HCT116 (cell line): Measurements from ENCODE around the gene ISCU. TPM values are rescaled to one million over a fixed set of nuclear protein-coding genes. Genes with fewer than 3 reads are reported as not detected.

ENCODE experiments used
- ATAC-seq: fragments of 200-7000 bp; cut with Tn5 transposase; 2 replicates; pipeline ENCODE4 v1.9.1; 2020; ENCODE audit warnings: mild to moderate bottlenecking, moderate library complexity
- BruUV-seq: library from RNA; stranded (reverse); fragments of 400-500 nt; replicated peaks from 2 replicates; lab custom pipeline; 2021; lab: Mats Ljungman, UMichigan
- CTCF ChIA-PET: fragments of 300-600 bp; sonication (Branson Sonifier 250); formaldehyde crosslinking; loops from one replicate; lab custom pipeline; 2021; ENCODE audit warnings: antibody characterized with exemption; lab: Charles Lee
- POLR2A ChIA-PET: fragments of 300-600, 350-600 bp; sonication (Branson Sonifier 250); formaldehyde crosslinking; loops from one replicate; lab custom pipeline; 2021; ENCODE audit warnings: antibody characterized with exemption; lab: Charles Lee
- RAD21 ChIA-PET, 2 experiments: fragments of 300-600 bp; sonication (Branson Sonifier 250); formaldehyde crosslinking; loops; one replicate each; lab custom pipeline; 2023; ENCODE audit warnings: low total read pairs in 2 of 2; ENCODE audit not compliant: uncharacterized antibody in 2 of 2, unreplicated experiment in 2 of 2, low non-redundant PET in 1 of 2; lab: Charles Lee
- DNase-seq: peaks from one replicate; pipeline ENCODE4 v3.0.0-alpha.2; 2010; ENCODE audit warnings: low read depth, low spot score
- H2AFZ ChIP-seq: fragments of 200-600 bp; shearing (Covaris generic), sonication (generic); 2 replicates; pipeline ENCODE4 v1.6.1; 2017; ENCODE audit warnings: low read depth, mixed run types, mixed read lengths, antibody characterized with exemption, low read length; ENCODE audit not compliant: poor library complexity, severe bottlenecking
- H3K27ac ChIP-seq: 2 replicates; pipeline ENCODE4 v1.5.1; 2012; ENCODE audit warnings: low read depth, low read length
- H3K27me3 ChIP-seq: fragments of 200-600 bp; sonication (generic); 2 replicates; pipeline ENCODE4 v1.6.1; 2016; ENCODE audit warnings: mixed run types, low read length, mixed read lengths; ENCODE audit not compliant: insufficient read depth
- H3K36me3 ChIP-seq, 2 experiments: fragments of 200-500 bp in 1 of 2; fragments of 200-600 bp in 1 of 2; sonication (Bioruptor generic) in 1 of 2; sonication (generic) in 1 of 2; 2 replicates each; pipeline versions ENCODE4 v1.5.1 to v1.6.1; 2014 to 2016; ENCODE audit warnings: low read length in 2 of 2, inconsistent platforms in 1 of 2, mixed read lengths in 1 of 2, mixed run types in 1 of 2; ENCODE audit not compliant: insufficient read depth in 2 of 2, control insufficient read depth in 1 of 2
- H3K4me1 ChIP-seq, 2 experiments: fragments of 200-600 bp in 1 of 2; sonication (generic) in 1 of 2; 2 replicates each; pipeline versions ENCODE4 v1.5.1 to v1.6.1; 2012 to 2017; ENCODE audit warnings: low read length in 2 of 2, inconsistent platforms in 1 of 2, mild to moderate bottlenecking in 1 of 2, mixed read lengths in 1 of 2, mixed run types in 1 of 2, moderate library complexity in 1 of 2; ENCODE audit not compliant: insufficient read depth in 2 of 2, control insufficient read depth in 1 of 2
- H3K4me2 ChIP-seq: fragments of 200-600 bp; sonication (generic); 2 replicates; pipeline ENCODE4 v1.6.1; 2017; ENCODE audit warnings: mixed run types, low read length, mixed read lengths
- H3K4me3 ChIP-seq, 2 experiments: fragments of 200-600 bp in 1 of 2; sonication (generic) in 1 of 2; replicated peaks in 1 of 2; 2 replicates each; pipeline ENCODE4 v1.5.1; 2011 to 2016; ENCODE audit warnings: low read length in 2 of 2, control low read depth in 1 of 2, low read depth in 1 of 2, mild to moderate bottlenecking in 1 of 2, mixed read lengths in 1 of 2, mixed run types in 1 of 2
- H3K79me2 ChIP-seq: fragments of 200-600 bp; sonication (generic); 2 replicates; pipeline ENCODE4 v1.6.1; 2017; ENCODE audit warnings: mild to moderate bottlenecking, mixed run types, low read length, moderate library complexity, mixed read lengths; ENCODE audit not compliant: insufficient read depth
- H3K9ac ChIP-seq: fragments of 200-600 bp; sonication (generic); 2 replicates; pipeline ENCODE4 v1.6.1; 2016; ENCODE audit warnings: low read length, mixed read lengths
- H3K9me2 ChIP-seq: fragments of 200-600 bp; sonication (generic), shearing (Covaris generic); 2 replicates; pipeline ENCODE4 v1.6.1; 2017; ENCODE audit warnings: mixed run types, mild to moderate bottlenecking, moderate library complexity; ENCODE audit not compliant: insufficient read depth
- H3K9me3 ChIP-seq, 2 experiments: fragments of 200-500 bp in 1 of 2; fragments of 200-600 bp in 1 of 2; sonication (Bioruptor generic) in 1 of 2; sonication (generic) in 1 of 2; 2 replicates each; pipeline ENCODE4 v1.6.1; 2014 to 2017; ENCODE audit warnings: low read length in 2 of 2, mixed read lengths in 2 of 2, inconsistent platforms in 1 of 2, low read depth in 1 of 2, mild to moderate bottlenecking in 1 of 2, mixed run types in 1 of 2, moderate library complexity in 1 of 2; ENCODE audit not compliant: control insufficient read depth in 1 of 2, insufficient read depth in 1 of 2
- H4K20me1 ChIP-seq: fragments of 200-600 bp; sonication (generic), shearing (Covaris generic); 2 replicates; pipeline ENCODE4 v1.6.1; 2017; ENCODE audit warnings: mixed run types, mild to moderate bottlenecking, moderate library complexity; ENCODE audit not compliant: insufficient read depth
- ATF3 ChIP-seq: IDR thresholded peaks from 2 replicates; pipeline ENCODE4 v1.6.1; 2012
- CBX3 ChIP-seq: IDR thresholded peaks from 2 replicates; pipeline ENCODE4 v1.6.1; 2012; ENCODE audit warnings: low read depth
- CTCF ChIP-seq, 3 experiments: fragments of 200-600 bp in 1 of 3; sonication (generic) in 1 of 3; IDR thresholded peaks in 2 of 3; conservative IDR thresholded peaks in 1 of 3; 2 replicates each; pipeline ENCODE4 v1.5.1; 2012 to 2017; ENCODE audit warnings: low read depth in 2 of 3, low read length in 2 of 3, antibody characterized with exemption in 1 of 3, borderline replicate concordance in 1 of 3, control low read depth in 1 of 3, mild to moderate bottlenecking in 1 of 3, mixed read lengths in 1 of 3, mixed run types in 1 of 3, moderate library complexity in 1 of 3; ENCODE audit not compliant: insufficient read depth in 1 of 3
- EGR1 ChIP-seq: IDR thresholded peaks from 2 replicates; pipeline ENCODE4 v1.6.1; 2012; ENCODE audit warnings: low read depth
- ELF1 ChIP-seq: IDR thresholded peaks from 2 replicates; pipeline ENCODE4 v1.6.1; 2012; ENCODE audit warnings: low read depth, borderline replicate concordance
- FOSL1 ChIP-seq: IDR thresholded peaks from 2 replicates; pipeline ENCODE4 v1.6.1; 2012; ENCODE audit warnings: low read depth
- POLR2A ChIP-seq: IDR thresholded peaks from 2 replicates; pipeline ENCODE4 v1.7.0; 2011; ENCODE audit warnings: borderline replicate concordance; ENCODE audit not compliant: insufficient read depth, insufficient read length; ENCODE audit errors: extremely low read depth
- POLR2AphosphoS5 ChIP-seq: IDR thresholded peaks from 2 replicates; pipeline ENCODE4 v1.6.1; 2011; ENCODE audit warnings: mild to moderate bottlenecking, low read depth, low read length, moderate library complexity
- SP1 ChIP-seq: IDR thresholded peaks from 2 replicates; pipeline ENCODE4 v1.6.1; 2012; ENCODE audit warnings: low read depth
- SRF ChIP-seq: IDR thresholded peaks from 2 replicates; pipeline ENCODE4 v1.6.1; 2012; ENCODE audit warnings: low read depth
- TCF7L2 ChIP-seq: IDR thresholded peaks from 2 replicates; pipeline ENCODE4 v1.7.0; 2011; ENCODE audit warnings: borderline replicate concordance, inconsistent platforms; ENCODE audit not compliant: insufficient read depth, insufficient read length; ENCODE audit errors: extremely low read depth
- YY1 ChIP-seq: IDR thresholded peaks from 2 replicates; pipeline ENCODE4 v1.6.1; 2011; ENCODE audit warnings: low read length, low read depth, moderate library complexity, mild to moderate bottlenecking; ENCODE audit not compliant: insufficient replicate concordance; ENCODE audit errors: extremely low read depth
- ZFX ChIP-seq: fragments of 450-650 bp; IDR thresholded peaks from 2 replicates; pipeline ENCODE4 v1.6.1; 2017
- ZNF274 ChIP-seq: fragments of 200-500 bp; sonication (Bioruptor generic); IDR thresholded peaks from 2 replicates; pipeline ENCODE4 v1.6.1; 2014; ENCODE audit warnings: mild to moderate bottlenecking, low read depth, low read length, inconsistent platforms
- intact Hi-C: fragments of 100-400 bp; cut with micrococcal nuclease; formaldehyde crosslinking; loops from 2 replicates; pipeline ENCODE4 v1.10.0; 2022
- total RNA-seq: library from RNA; stranded (reverse); gene quantifications from one replicate; pipeline ENCODE4 v1.2.1, GENCODE V29; 2021; ENCODE audit not compliant: unreplicated experiment

The ISCU gene
- total RNA-seq, 1 experiment from 2014 or later = 89.6 TPM

GRCh38 chr12:108575199-108575912 is 13.0 kb downstream of the ISCU start:
- TF ChIP-seq YY1 (no peak), CTCF (IDR thresholded peaks at IDR 0.05 in 2 of 3, conservative IDR thresholded peaks at IDR 0.05 in 1 of 3; ENCODE audit: borderline replicate concordance in 1 of 3, insufficient read depth in 1 of 3, low read depth in 2 of 3, low read length in 2 of 3) (no peak), FOSL1 (no peak), TCF7L2 (no peak), EGR1 (no peak), ELF1 (no peak), ZFX (no peak), POLR2AphosphoS5 (no peak), SP1 (no peak), SRF (no peak), ZNF274 (no peak), ATF3 (no peak), POLR2A (no peak), CBX3 (no peak)
- no peaks in the 10 kb centered on the region for H3K36me3 ChIP-seq
- ChIA-PET POLR2A (no interaction called here), CTCF (no interaction called here), RAD21 (no interaction called here)
- H4K20me1 ChIP-seq = no peaks in the 10 kb centered on the region
- DNase-seq (no peak), ATAC-seq (no peak)
- no peak overlapping the region for H3K4me3 ChIP-seq
- H3K9me3 ChIP-seq = no peaks in the 10 kb centered on the region
- no peaks in the 10 kb centered on the region for H3K9me2 ChIP-seq
- H3K27ac ChIP-seq = no peak overlapping the region
- H3K4me2 ChIP-seq = no peak overlapping the region
- BruUV-seq = no TSS peak
- no peak overlapping the region for H3K9ac ChIP-seq
- intact Hi-C loops = no loop called here
- no peaks in the 10 kb centered on the region for H3K4me1 ChIP-seq
- H3K79me2 ChIP-seq = no peaks in the 10 kb centered on the region
- H2AFZ ChIP-seq = no peak overlapping the region
- no peaks in the 10 kb centered on the region for H3K27me3 ChIP-seq
